CD4-positive, alpha-beta T cell treated with Interferon gamma for 1 hour (primary cell): ENCODE measurements around the gene FHAD1.

Experiments
- DNase-seq: peaks from one replicate; pipeline ENCODE4 v3.0.0-alpha.2; 2020

Gene FHAD1

DNA sequence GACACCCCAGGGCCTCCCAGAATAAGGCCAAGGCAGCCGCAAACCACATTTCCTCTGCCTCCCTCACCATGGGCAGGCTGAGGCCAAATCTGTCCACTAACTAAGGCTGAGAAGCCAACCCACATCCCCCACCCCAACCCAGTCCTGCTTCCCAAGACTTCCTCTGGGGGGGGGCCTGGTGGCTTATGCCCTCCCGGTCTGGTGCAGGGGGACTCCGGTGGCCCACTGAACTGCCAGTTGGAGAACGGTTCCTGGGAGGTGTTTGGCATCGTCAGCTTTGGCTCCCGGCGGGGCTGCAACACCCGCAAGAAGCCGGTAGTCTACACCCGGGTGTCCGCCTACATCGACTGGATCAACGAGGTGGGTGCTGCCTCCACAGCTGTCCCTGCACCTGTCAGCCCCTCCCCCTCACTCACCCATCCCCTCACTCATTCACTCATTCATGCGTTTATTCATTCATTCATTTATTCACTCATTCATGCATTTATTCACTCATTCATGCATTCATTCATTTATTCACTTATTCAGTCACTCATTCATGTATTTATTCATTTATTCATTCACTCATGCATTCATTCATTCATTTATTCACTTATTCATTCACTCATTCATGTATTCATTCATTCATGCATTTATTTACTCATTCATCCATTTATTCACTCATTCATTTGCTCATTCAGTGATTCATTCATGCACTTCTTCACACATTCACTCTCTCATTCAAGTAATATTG is 198.5 kb downstream of the FHAD1 start:
- no peak for DNase-seq

DNA sequence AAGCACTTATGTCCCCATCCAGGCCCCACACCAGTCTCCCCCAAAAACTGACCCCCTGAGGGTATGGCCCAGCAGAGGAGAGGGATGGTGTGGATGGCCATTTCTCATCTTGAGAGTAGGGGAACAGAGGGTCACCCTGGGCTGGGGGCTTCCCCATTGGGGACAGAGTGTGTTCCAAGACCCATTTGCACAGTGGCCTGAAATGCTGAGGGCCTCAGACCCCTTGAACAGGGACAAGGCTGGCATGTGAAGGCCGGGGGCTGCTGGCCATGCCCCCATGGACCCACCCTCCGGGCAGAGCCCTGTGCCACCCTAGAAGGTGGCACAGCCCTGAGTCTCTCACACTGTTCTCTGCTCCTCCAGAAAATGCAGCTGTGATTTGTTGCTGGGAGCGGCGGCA is 199.2 kb downstream of the FHAD1 start:
- no peak for DNase-seq
